ENCODE results near the gene SMCO2.

DNA sequence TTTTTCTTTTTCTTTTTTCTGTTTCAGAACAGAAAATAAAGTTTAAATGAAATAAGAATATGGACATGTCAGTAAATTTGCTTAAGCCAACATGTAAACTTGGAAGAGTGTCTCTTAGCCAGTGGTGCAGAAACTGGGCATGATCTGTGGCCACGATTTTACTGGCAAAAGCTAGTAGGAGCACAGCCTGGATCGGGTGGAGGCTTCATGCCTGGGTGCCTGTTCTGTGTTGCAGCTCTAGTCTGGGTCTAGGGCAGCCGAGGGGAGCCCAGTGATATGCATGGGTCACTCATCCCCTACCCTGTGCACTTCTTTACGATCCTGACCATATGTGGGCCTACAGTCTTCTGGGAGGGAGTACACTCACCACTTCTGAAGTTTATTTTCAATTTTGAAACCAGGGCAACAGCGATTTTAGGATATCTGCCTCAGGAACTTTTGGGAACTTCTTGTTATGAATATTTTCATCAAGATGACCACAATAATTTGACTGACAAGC, 45.6 kb upstream of the SMCO2 start:
- TF ChIP-seq EZH2phosphoT487 (IDR thresholded peaks at IDR 0.05; ENCODE audit: borderline replicate concordance, low read depth, low read length) = no peak
- TF ChIP-seq, protein P1, sequence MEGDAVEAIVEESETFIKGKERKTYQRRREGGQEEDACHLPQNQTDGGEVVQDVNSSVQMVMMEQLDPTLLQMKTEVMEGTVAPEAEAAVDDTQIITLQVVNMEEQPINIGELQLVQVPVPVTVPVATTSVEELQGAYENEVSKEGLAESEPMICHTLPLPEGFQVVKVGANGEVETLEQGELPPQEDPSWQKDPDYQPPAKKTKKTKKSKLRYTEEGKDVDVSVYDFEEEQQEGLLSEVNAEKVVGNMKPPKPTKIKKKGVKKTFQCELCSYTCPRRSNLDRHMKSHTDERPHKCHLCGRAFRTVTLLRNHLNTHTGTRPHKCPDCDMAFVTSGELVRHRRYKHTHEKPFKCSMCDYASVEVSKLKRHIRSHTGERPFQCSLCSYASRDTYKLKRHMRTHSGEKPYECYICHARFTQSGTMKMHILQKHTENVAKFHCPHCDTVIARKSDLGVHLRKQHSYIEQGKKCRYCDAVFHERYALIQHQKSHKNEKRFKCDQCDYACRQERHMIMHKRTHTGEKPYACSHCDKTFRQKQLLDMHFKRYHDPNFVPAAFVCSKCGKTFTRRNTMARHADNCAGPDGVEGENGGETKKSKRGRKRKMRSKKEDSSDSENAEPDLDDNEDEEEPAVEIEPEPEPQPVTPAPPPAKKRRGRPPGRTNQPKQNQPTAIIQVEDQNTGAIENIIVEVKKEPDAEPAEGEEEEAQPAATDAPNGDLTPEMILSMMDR (conservative IDR thresholded peaks at IDR 0.05; ENCODE audit: low read length) = no peak
